HEK293 (cell line): ENCODE measurements around the gene SRCIN1.

Experiments
- GLIS2 ChIP-seq: fragments of 450-650 bp; formaldehyde crosslinking; IDR thresholded peaks from 2 replicates; pipeline ENCODE4 v1.5.1; 2016; ENCODE audit warnings: missing biosample characterization, missing genetic modification characterization
- KLF16 ChIP-seq: fragments of 450-650 bp; formaldehyde crosslinking; IDR thresholded peaks from 2 replicates; pipeline ENCODE4 v1.5.1; 2017; ENCODE audit warnings: missing biosample characterization, missing genetic modification characterization
- KLF9 ChIP-seq: fragments of 450-650 bp; formaldehyde crosslinking; IDR thresholded peaks from 2 replicates; pipeline ENCODE4 v1.5.1; 2016; ENCODE audit warnings: missing biosample characterization, missing genetic modification characterization, low read depth
- PRDM1 ChIP-seq: fragments of 450-650 bp; formaldehyde crosslinking; IDR thresholded peaks from 2 replicates; pipeline ENCODE4; 2016; ENCODE audit warnings: missing biosample characterization, missing genetic modification characterization
- SALL2 ChIP-seq: fragments of 450-650 bp; formaldehyde crosslinking; IDR thresholded peaks from 2 replicates; pipeline ENCODE4 v1.5.0; 2017; ENCODE audit warnings: missing biosample characterization, mild to moderate bottlenecking, missing genetic modification characterization, borderline replicate concordance
- ZBTB1 ChIP-seq: fragments of 450-650 bp; formaldehyde crosslinking; IDR thresholded peaks from 2 replicates; pipeline ENCODE4 v1.5.1; 2016; ENCODE audit warnings: missing biosample characterization, missing genetic modification characterization
- ZBTB20 ChIP-seq: fragments of 450-650 bp; formaldehyde crosslinking; IDR thresholded peaks from 2 replicates; pipeline ENCODE4 v1.5.1; 2016; ENCODE audit warnings: missing biosample characterization, missing genetic modification characterization
- ZBTB7A ChIP-seq: fragments of 450-650 bp; formaldehyde crosslinking; IDR thresholded peaks from 2 replicates; pipeline ENCODE4 v1.5.1; 2016; ENCODE audit warnings: low read depth, missing biosample characterization, missing genetic modification characterization
- ZFHX2 ChIP-seq: fragments of 450-650 bp; formaldehyde crosslinking; conservative IDR thresholded peaks from 2 replicates; pipeline ENCODE4 v1.5.1; 2016; ENCODE audit warnings: missing biosample characterization, missing genetic modification characterization
- ZFP41 ChIP-seq: fragments of 450-650 bp; formaldehyde crosslinking; IDR thresholded peaks from 2 replicates; pipeline ENCODE4 v1.5.1; 2016; ENCODE audit warnings: missing biosample characterization, missing genetic modification characterization, borderline replicate concordance
- ZIC2 ChIP-seq: fragments of 450-650 bp; formaldehyde crosslinking; IDR thresholded peaks from 2 replicates; pipeline ENCODE4 v1.5.1; 2016; ENCODE audit warnings: missing biosample characterization, missing genetic modification characterization
- ZNF112 ChIP-seq: fragments of 450-650 bp; formaldehyde crosslinking; IDR thresholded peaks from 2 replicates; pipeline ENCODE4 v1.5.0; 2017; ENCODE audit warnings: missing biosample characterization, missing genetic modification characterization
- ZNF138 ChIP-seq: fragments of 450-650 bp; formaldehyde crosslinking; IDR thresholded peaks from 2 replicates; pipeline ENCODE4 v1.5.1; 2016; ENCODE audit warnings: missing biosample characterization, missing genetic modification characterization, borderline replicate concordance
- ZNF221 ChIP-seq: fragments of 450-650 bp; formaldehyde crosslinking; IDR thresholded peaks from 2 replicates; pipeline ENCODE4 v1.5.1; 2017; ENCODE audit warnings: missing biosample characterization, missing genetic modification characterization, borderline replicate concordance
- ZNF335 ChIP-seq: fragments of 450-650 bp; formaldehyde crosslinking; conservative IDR thresholded peaks from 2 replicates; pipeline ENCODE4 v1.5.1; 2016; ENCODE audit warnings: missing biosample characterization, missing genetic modification characterization
- ZNF341 ChIP-seq: fragments of 450-650 bp; formaldehyde crosslinking; IDR thresholded peaks from 2 replicates; pipeline ENCODE4; 2016; ENCODE audit warnings: low read depth, missing biosample characterization, missing genetic modification characterization
- ZNF354C ChIP-seq: fragments of 450-650 bp; formaldehyde crosslinking; IDR thresholded peaks from 2 replicates; pipeline ENCODE4 v1.5.1; 2016; ENCODE audit warnings: missing biosample characterization, missing genetic modification characterization, low read depth, borderline replicate concordance
- ZNF394 ChIP-seq: fragments of 450-650 bp; formaldehyde crosslinking; IDR thresholded peaks from 2 replicates; pipeline ENCODE4 v1.5.1; 2016; ENCODE audit warnings: missing biosample characterization, missing genetic modification characterization, mild to moderate bottlenecking, moderate library complexity, borderline replicate concordance
- ZNF423 ChIP-seq: fragments of 450-650 bp; formaldehyde crosslinking; IDR thresholded peaks from 2 replicates; pipeline ENCODE4 v1.5.1; 2016; ENCODE audit warnings: missing biosample characterization, missing genetic modification characterization
- ZNF548 ChIP-seq: fragments of 450-650 bp; formaldehyde crosslinking; IDR thresholded peaks from 2 replicates; pipeline ENCODE4 v1.5.1; 2016; ENCODE audit warnings: missing biosample characterization, missing genetic modification characterization
- ZNF600 ChIP-seq: fragments of 450-650 bp; formaldehyde crosslinking; IDR thresholded peaks from 2 replicates; pipeline ENCODE4 v1.5.1; 2016; ENCODE audit warnings: missing biosample characterization, missing genetic modification characterization
- ZNF610 ChIP-seq: fragments of 450-650 bp; formaldehyde crosslinking; IDR thresholded peaks from 2 replicates; pipeline ENCODE4 v1.5.1; 2016; ENCODE audit warnings: missing biosample characterization, missing genetic modification characterization, borderline replicate concordance
- ZNF776 ChIP-seq: fragments of 450-650 bp; formaldehyde crosslinking; IDR thresholded peaks from 2 replicates; pipeline ENCODE4 v1.5.0; 2017; ENCODE audit warnings: missing biosample characterization, missing genetic modification characterization, borderline replicate concordance
- ZNF843 ChIP-seq: fragments of 450-650 bp; formaldehyde crosslinking; IDR thresholded peaks from 2 replicates; pipeline ENCODE4 v1.5.1; 2016; ENCODE audit warnings: missing biosample characterization, missing genetic modification characterization
- TF ChIP-seq, protein P1 (sequence below): fragments of 450-650 bp; formaldehyde crosslinking; conservative IDR thresholded peaks from 2 replicates; pipeline ENCODE4 v1.5.1; 2016; ENCODE audit warnings: low read depth, missing biosample characterization, missing genetic modification characterization
- TF ChIP-seq, protein P2 (sequence below): fragments of 450-650 bp; formaldehyde crosslinking; IDR thresholded peaks from 2 replicates; pipeline ENCODE4 v1.5.1; 2016; ENCODE audit warnings: missing biosample characterization, missing genetic modification characterization
- TF ChIP-seq, protein P3 (sequence below): fragments of 450-650 bp; formaldehyde crosslinking; IDR thresholded peaks from 2 replicates; pipeline ENCODE4 v1.5.1; 2017; ENCODE audit warnings: missing biosample characterization, missing genetic modification characterization
- TF ChIP-seq, protein P4 (sequence below): fragments of 450-650 bp; formaldehyde crosslinking; IDR thresholded peaks from 2 replicates; pipeline ENCODE4 v1.5.1; 2016; ENCODE audit warnings: missing biosample characterization, missing genetic modification characterization
- TF ChIP-seq, protein P5 (sequence below): fragments of 450-650 bp; formaldehyde crosslinking; IDR thresholded peaks from 2 replicates; pipeline ENCODE4; 2016; ENCODE audit warnings: missing biosample characterization, missing genetic modification characterization
- TF ChIP-seq, protein P6 (sequence below): fragments of 450-650 bp; formaldehyde crosslinking; IDR thresholded peaks from 2 replicates; pipeline ENCODE4 v1.5.1; 2016; ENCODE audit warnings: missing biosample characterization, missing genetic modification characterization

The SRCIN1 gene

DNA sequence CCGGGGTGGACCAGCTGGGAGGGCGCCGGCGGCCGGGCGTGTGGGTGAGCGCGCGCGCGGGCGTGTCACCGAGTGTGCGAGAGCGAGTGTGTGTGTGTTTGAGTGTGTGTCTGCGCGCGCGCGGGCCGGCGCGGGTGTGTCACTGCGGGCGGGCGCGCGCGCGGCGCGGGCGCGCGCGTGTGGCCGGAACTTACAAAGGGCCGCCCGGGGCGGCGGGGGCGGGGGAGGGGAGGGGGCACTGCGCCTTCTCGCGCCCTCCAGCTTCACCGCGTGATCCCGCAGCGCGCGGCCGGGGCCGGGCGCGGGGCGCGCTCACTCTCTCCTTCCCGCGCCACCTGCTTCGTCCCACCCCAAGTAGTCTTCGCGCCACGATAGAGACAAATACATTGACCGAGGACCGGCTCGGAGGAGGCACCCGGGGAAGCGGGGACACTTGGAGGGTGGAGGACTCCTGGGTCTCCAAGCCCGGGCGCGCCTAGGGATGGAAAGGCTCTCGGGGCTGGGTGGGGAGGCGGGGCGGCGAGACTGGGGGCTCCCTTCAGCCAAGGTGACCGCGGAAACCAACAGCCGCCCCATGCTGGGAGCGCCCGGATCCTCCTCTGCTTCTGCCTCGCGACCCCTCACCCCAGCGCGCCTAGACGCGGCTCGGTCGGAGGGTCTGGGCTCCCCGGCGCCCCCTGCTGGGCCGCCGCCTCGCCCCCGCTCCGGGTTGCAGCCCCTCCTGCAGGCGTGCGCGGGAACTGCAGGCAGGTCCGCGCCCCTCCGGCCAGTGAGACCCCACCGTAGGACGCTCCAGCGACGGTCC lies at the start of gene SRCIN1 (continued):
- TF ChIP-seq, protein P1, sequence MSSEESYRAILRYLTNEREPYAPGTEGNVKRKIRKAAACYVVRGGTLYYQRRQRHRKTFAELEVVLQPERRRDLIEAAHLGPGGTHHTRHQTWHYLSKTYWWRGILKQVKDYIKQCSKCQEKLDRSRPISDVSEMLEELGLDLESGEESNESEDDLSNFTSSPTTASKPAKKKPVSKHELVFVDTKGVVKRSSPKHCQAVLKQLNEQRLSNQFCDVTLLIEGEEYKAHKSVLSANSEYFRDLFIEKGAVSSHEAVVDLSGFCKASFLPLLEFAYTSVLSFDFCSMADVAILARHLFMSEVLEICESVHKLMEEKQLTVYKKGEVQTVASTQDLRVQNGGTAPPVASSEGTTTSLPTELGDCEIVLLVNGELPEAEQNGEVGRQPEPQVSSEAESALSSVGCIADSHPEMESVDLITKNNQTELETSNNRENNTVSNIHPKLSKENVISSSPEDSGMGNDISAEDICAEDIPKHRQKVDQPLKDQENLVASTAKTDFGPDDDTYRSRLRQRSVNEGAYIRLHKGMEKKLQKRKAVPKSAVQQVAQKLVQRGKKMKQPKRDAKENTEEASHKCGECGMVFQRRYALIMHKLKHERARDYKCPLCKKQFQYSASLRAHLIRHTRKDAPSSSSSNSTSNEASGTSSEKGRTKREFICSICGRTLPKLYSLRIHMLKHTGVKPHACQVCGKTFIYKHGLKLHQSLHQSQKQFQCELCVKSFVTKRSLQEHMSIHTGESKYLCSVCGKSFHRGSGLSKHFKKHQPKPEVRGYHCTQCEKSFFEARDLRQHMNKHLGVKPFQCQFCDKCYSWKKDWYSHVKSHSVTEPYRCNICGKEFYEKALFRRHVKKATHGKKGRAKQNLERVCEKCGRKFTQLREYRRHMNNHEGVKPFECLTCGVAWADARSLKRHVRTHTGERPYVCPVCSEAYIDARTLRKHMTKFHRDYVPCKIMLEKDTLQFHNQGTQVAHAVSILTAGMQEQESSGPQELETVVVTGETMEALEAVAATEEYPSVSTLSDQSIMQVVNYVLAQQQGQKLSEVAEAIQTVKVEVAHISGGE (tag by site-specific recombination): no peak; the same call in 1 of the 2 replicates
- TF ChIP-seq ZNF548 (tag by site-specific recombination): no peak
- no peak for TF ChIP-seq ZNF600 (tag by site-specific recombination)
- no peak for TF ChIP-seq ZNF341 (tag by site-specific recombination)
- TF ChIP-seq KLF9 (tag by site-specific recombination): peak; percentile 52; the same call in 1 of the 2 replicates
- peak; percentile 77 for TF ChIP-seq GLIS2
- peak; percentile 86; the same call in 1 of the 2 replicates for TF ChIP-seq ZBTB7A (tag by site-specific recombination)
- TF ChIP-seq ZNF354C (tag by site-specific recombination): no peak
- TF ChIP-seq ZBTB1 (tag by site-specific recombination): no peak
- TF ChIP-seq SALL2: no peak
- TF ChIP-seq ZBTB20 (tag by site-specific recombination): peak; percentile 14; the same call in 1 of the 2 replicates
- TF ChIP-seq, protein P2, sequence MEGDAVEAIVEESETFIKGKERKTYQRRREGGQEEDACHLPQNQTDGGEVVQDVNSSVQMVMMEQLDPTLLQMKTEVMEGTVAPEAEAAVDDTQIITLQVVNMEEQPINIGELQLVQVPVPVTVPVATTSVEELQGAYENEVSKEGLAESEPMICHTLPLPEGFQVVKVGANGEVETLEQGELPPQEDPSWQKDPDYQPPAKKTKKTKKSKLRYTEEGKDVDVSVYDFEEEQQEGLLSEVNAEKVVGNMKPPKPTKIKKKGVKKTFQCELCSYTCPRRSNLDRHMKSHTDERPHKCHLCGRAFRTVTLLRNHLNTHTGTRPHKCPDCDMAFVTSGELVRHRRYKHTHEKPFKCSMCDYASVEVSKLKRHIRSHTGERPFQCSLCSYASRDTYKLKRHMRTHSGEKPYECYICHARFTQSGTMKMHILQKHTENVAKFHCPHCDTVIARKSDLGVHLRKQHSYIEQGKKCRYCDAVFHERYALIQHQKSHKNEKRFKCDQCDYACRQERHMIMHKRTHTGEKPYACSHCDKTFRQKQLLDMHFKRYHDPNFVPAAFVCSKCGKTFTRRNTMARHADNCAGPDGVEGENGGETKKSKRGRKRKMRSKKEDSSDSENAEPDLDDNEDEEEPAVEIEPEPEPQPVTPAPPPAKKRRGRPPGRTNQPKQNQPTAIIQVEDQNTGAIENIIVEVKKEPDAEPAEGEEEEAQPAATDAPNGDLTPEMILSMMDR: peak; percentile 98
- TF ChIP-seq, protein P3, sequence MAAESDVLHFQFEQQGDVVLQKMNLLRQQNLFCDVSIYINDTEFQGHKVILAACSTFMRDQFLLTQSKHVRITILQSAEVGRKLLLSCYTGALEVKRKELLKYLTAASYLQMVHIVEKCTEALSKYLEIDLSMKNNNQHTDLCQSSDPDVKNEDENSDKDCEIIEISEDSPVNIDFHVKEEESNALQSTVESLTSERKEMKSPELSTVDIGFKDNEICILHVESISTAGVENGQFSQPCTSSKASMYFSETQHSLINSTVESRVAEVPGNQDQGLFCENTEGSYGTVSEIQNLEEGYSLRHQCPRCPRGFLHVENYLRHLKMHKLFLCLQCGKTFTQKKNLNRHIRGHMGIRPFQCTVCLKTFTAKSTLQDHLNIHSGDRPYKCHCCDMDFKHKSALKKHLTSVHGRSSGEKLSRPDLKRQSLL (tag by site-specific recombination): no peak
- TF ChIP-seq, protein P4, sequence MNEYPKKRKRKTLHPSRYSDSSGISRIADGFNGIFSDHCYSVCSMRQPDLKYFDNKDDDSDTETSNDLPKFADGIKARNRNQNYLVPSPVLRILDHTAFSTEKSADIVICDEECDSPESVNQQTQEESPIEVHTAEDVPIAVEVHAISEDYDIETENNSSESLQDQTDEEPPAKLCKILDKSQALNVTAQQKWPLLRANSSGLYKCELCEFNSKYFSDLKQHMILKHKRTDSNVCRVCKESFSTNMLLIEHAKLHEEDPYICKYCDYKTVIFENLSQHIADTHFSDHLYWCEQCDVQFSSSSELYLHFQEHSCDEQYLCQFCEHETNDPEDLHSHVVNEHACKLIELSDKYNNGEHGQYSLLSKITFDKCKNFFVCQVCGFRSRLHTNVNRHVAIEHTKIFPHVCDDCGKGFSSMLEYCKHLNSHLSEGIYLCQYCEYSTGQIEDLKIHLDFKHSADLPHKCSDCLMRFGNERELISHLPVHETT (tag by site-specific recombination): no peak
- peak; percentile 55 for TF ChIP-seq ZNF335 (tag by site-specific recombination)
- TF ChIP-seq ZNF423 (tag by site-specific recombination): peak; percentile 76
- TF ChIP-seq ZNF138 (tag by site-specific recombination): no peak
- TF ChIP-seq ZFHX2 (tag by site-specific recombination): peak; percentile 78
- TF ChIP-seq ZFP41 (tag by site-specific recombination): no peak
- TF ChIP-seq, protein P5, sequence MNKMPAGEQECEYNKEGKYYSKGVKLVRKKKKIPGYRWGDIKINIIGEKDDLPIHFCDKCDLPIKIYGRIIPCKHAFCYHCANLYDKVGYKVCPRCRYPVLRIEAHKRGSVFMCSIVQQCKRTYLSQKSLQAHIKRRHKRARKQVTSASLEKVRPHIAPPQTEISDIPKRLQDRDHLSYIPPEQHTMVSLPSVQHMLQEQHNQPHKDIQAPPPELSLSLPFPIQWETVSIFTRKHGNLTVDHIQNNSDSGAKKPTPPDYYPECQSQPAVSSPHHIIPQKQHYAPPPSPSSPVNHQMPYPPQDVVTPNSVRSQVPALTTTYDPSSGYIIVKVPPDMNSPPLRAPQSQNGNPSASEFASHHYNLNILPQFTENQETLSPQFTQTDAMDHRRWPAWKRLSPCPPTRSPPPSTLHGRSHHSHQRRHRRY (tag by site-specific recombination): no peak
- TF ChIP-seq PRDM1 (tag by site-specific recombination): no peak
- TF ChIP-seq ZNF843: peak; percentile 30; the same call in 1 of the 2 replicates
- TF ChIP-seq, protein P6, sequence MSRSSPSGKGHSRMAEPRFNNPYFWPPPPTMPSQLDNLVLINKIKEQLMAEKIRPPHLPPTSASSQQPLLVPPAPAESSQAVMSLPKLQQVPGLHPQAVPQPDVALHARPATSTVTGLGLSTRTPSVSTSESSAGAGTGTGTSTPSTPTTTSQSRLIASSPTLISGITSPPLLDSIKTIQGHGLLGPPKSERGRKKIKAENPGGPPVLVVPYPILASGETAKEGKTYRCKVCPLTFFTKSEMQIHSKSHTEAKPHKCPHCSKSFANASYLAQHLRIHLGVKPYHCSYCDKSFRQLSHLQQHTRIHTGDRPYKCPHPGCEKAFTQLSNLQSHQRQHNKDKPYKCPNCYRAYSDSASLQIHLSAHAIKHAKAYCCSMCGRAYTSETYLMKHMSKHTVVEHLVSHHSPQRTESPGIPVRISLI (tag by site-specific recombination): no peak
- TF ChIP-seq ZNF394 (tag by site-specific recombination): peak; percentile 21; the same call in 1 of the 2 replicates
- no peak for TF ChIP-seq ZNF221 (tag by site-specific recombination)
- TF ChIP-seq KLF16: no peak; the same call in 1 of the 2 replicates
- TF ChIP-seq ZNF610 (tag by site-specific recombination): peak; percentile 46; the same call in 1 of the 2 replicates
- TF ChIP-seq ZNF112: no peak
- TF ChIP-seq ZNF776 (tag by site-specific recombination): no peak
- peak; percentile 54 for TF ChIP-seq ZIC2 (tag by site-specific recombination)
